GM21526 (cell line): Measurements from ENCODE around the gene C1orf232.

Experiments used
- ATAC-seq: cut with Tn5 transposase; IDR thresholded peaks from one replicate; pipeline ENCODE4 v1.9.1; 2021; ENCODE audit warnings: moderate library complexity; ENCODE audit not compliant: unreplicated experiment, low FRiP score

Gene C1orf232

DNA sequence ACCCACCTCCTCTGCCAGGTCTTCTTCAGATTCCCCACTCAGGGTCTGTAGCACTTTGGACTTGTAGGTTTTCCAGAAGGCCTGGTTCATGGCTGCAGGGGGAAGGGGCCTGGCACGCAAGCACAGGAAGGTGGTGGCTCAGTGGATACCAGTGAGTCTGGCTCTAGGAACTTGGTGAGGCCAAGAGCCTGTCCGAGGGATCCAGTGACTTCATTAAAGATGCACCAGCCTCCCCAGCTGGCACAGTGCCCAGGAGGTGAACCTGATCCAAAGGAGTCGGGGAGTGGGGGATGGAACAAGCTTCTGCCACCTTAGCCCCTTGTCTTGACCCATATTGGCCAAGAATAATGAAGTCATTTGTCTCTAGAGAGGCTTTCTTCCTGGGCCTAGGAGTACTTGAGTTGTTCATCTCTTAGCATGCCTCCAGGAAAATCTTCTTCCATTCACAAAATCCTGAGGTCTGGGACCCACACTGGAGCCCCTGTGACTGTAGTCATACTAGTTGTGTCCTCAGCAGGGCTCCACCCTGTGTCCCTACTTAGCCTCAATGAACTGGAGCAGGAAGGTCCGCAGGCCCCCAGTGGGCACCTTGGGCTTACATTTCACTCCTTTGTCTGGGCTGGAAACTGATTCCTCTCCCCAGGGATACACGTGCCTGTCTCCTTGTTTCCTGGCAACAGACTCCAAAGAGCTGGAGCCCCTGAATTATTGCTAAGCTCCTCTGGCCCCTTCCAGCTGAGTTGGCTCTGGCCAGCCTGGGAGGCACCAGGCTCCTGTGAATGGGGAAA is at the start of gene C1orf232:
Gene C1orf232 (minus strand): TSS at position 554 of the 788 bp plus-strand sequence. CDS start 464 bp downstream, at position 90.
- ATAC-seq = no peak

DNA sequence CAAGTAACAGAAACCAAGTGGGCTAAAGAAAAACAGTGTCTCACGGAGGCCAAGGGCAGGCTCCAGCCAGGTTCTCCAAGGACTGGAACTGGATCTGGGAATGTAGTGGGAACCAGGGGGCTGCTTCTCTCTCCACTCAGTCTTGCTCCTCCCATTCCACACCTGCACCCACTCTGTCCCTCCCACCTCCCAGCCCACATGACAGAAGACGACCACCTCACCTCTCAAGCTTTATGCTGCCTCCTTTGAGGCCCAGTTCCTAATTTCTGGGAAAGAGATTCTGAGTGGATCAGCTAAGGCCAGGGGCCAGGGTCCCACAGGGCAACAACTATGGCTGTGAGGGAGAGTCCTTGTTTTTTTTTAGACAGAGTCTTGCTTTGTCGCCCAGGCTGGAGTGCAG is 46.5 kb upstream of the C1orf232 start:
- ATAC-seq = no peak

GRCh38 chr1:26213335-26213905 is 44.7 kb upstream of the C1orf232 start:
- no peak for ATAC-seq

GRCh38 chr1:26212726-26213125 is 44.0 kb upstream of the C1orf232 start:
- ATAC-seq = no peak

DNA sequence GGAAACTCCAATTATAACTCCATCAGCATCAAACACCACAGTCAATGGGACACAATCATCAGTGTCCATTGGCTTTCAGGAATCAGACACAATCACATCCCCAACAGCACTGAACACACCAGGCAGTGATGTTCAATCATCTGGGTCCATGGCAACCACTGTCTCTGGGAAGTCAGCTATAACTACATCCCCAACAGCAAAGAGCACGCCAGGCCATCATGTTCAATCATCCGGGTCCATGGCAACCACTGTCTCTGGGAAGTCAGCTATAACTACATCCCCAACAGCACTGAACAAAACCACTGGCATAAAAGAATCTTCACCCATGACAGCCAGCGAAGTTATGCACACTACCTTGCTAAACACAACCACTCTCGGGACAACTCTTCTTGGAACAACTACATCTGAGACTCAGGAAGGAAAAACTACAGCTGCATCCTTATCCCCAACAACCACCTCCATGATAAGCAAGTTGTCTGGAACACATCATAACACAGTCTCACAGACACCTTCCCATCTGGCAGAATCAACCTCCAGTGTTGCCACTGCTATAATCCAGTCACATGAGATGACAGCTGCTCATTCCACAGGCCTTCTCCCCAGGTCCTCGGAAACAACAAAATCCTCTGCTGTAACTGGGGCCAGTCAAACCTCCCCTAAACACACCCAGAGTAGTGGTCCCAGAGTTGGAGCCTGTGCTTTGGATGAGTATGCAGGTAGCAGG is 41.5 kb upstream of the C1orf232 start:
- no peak for ATAC-seq

DNA sequence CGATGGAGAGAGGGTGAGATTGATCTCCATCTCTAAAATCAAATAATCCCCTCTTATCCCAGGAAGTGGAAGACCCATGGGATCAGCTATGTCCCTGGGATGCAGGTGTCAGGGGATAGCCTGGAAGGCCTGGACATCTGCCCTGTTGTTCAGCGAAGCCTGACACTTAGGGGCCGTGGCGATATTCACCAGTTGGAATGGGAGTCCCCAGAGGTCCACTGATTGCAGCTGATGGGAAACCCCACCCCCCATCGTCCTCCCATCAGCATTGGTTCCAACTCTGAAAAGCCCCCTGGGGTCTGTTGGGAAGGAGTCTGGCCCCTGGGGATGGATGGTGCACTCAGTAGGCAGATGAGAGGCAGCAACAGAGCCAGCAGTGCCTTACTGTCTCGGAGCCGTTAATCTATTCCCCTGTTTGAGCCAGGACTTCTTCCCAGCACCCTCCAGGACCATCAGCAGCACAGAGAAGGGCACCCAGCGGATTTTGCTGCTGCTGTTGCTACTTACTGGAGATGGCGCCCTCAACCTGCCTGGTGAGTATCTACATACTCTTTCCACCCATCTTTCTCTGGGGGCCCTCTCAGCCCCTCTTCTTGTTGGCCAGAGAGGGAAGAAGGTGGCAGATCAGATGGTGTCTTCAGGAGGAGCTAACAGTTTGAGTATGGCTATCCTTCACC is 35.0 kb upstream of the C1orf232 start:
- no peak for ATAC-seq

DNA sequence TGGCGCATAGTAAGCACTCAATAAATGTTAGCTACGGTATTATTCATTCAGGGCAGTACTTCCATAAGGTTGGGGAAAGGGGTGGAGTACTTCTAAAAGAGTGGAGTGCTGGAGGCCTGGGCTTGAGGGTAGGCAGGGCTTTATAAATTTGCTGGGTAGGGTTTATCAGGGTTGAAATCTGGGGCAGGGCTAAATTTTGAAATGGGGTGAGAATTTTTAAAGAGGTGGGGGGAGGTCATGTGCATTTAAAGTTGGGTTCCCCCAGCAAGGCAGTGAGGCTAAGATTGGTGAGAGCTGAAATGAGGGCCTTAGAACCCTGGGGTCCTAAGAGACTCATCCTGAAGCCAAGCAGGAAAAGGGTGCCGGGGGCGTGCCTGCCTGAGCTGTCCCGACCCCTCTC is 31.6 kb upstream of the C1orf232 start:
- no peak for ATAC-seq

DNA sequence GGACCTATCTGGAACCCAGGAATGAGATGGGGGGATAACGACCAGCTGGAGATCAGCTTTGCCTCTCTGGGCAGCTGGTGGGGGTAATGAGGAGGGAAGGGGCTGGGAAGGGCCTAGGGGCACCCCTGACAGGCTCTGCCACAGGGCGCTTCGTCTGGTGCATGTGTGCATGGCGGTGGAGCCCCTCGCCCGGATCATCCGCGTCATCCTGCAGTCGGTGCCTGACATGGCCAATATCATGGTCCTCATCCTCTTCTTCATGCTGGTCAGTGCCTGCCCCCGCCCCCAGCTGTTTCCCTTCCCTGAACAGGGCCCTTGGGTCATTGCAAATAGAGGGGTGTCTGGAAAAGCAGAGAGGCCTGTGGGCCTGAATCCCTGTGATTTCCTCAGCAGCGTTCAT is 29.1 kb upstream of the C1orf232 start:
- no peak for ATAC-seq

DNA sequence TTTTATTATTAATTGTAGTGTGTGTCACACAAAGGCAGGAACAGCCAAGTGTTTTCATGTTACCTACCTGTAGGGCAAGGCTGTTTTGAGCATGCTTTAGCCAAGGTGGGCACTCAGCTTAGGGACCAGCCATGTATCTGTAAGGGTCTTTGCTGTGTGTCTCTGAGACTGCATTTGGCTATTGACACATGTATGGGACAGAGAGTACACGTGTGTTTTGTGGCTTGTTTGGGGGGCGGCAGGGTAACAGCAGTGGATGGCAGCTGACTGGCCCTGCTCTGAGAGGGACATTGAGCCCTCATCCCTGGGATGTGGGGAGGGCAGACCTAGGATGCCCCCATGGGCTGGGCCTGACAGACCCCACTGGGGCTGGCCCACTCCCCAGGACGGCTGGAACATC is 28.5 kb upstream of the C1orf232 start:
- no peak for ATAC-seq

- ATAC-seq = no peak
These were observed 27.0 kb upstream of the C1orf232 start for GRCh38 chr1:26195805-26196204.

- no peak for ATAC-seq
These were observed 23.0 kb upstream of the C1orf232 start for GRCh38 chr1:26191739-26192138.

- no peak for ATAC-seq
These were observed 21.7 kb upstream of the C1orf232 start, which contains the start of gene CATSPER4 for GRCh38 chr1:26190373-26190987. CATSPER4 (plus strand) TSS chr1:26190602; CDS start chr1:26190628, 26 bp downstream.

GRCh38 chr1:26189751-26190275 is 21.1 kb upstream of the C1orf232 start:
- no peak for ATAC-seq

- ATAC-seq = no peak
These were observed 20.6 kb upstream of the C1orf232 start for GRCh38 chr1:26189331-26189730.

DNA sequence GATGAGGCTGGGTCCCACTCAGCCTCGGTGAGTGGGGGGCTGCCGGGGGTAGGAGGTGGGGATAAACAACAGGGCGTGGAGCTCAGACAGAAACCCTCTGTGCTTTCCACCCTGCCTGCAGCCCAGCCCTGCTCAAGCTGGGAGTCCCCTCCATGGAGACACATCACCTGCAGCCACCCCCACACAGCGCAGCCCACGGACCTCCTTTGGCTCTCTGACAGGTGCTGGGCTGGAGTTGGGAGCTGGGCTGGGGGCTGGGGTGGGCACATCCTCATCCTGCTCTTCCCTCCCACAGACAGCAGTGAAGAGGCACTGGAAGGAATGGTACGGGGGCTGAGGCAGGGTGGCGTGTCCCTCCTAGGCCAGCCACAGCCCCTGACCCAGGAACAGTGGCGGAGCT is 19.7 kb upstream of the C1orf232 start:
- ATAC-seq = no peak

DNA sequence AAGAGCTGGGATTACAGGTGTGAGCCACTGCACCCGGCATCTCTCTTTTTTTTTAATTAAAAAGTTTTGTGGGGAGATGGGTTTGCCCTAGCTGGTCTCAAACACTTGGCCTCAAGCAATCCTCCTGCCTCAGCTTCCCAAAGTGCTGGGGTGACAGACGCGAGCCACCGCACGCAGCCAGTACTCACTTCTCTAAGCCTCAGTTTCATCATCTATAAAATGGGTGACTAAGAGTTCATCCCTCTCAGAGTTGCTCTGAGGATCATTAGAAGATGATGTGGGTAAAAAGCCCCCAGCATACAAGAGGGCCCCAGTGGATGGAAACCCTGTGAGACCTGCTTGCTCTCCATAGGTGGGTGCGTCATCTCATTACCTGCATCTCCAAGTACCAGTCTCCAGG is 19.1 kb upstream of the C1orf232 start:
- no peak for ATAC-seq

GRCh38 chr1:26184883-26185282 is 16.1 kb upstream of the C1orf232 start:
- ATAC-seq = no peak

GRCh38 chr1:26184086-26184485 is 15.3 kb upstream of the C1orf232 start:
- ATAC-seq = no peak

DNA sequence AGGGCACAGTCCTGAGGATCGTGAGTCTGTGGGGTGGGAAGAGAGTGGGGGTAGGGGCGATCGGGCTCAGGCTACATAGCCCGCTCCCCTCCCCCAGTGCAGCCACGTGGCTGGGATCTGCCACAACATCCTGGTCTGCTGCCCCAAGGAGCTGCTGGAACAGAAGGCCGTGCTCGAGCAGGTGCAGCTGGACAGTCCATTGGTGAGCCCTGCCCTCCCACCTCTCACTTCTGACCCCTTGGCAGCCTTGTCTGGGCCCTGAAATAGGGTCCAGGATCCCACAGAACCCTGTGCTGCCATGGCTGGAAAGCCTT is 13.6 kb upstream of the C1orf232 start:
- no peak for ATAC-seq

GRCh38 chr1:26181586-26182382 is 13.0 kb upstream of the C1orf232 start:
- no peak for ATAC-seq
